Natural killer cell (primary cell): ENCODE measurements around the gene TGM3. TPM values are rescaled to one million over a fixed set of nuclear protein-coding genes. Genes with fewer than 3 reads are reported as not detected.

Experiments used
- ATAC-seq, 3 donors: fragments of 150-1000 bp in 2 of 3; fragments of 200-7000 bp in 1 of 3; cut with Tn5 transposase; 1 replicate in 1 of 3; 2 replicates in 2 of 3; pipeline ENCODE4 v1.10.0; 2021; ENCODE audit warnings: mild to moderate bottlenecking in 2 of 3, moderate library complexity in 2 of 3
- DNase-seq, 2 donors: peaks; one replicate each; pipeline versions ENCODE4 v3.0.0 to v3.0.0-alpha.2; 2013 to 2021; ENCODE audit warnings: mixed read lengths in 1 of 2
- H3K27ac ChIP-seq: one replicate; pipeline ENCODE4 v1.5.1; 2013; ENCODE audit warnings: mild to moderate bottlenecking, low read length
- H3K27me3 ChIP-seq: one replicate; pipeline ENCODE4 v1.6.1; 2013; ENCODE audit warnings: low read length; ENCODE audit not compliant: control insufficient read depth, insufficient read depth
- H3K36me3 ChIP-seq: one replicate; pipeline ENCODE4 v1.6.1; 2013; ENCODE audit warnings: low read length; ENCODE audit not compliant: control insufficient read depth, insufficient read depth
- H3K4me1 ChIP-seq: one replicate; pipeline ENCODE4 v1.6.1; 2013; ENCODE audit warnings: low read length; ENCODE audit not compliant: control insufficient read depth, insufficient read depth
- H3K4me3 ChIP-seq: one replicate; pipeline ENCODE4 v1.5.1; 2013; ENCODE audit warnings: low read length
- H3K9me3 ChIP-seq: one replicate; pipeline ENCODE4 v1.6.1; 2013; ENCODE audit warnings: low read length; ENCODE audit not compliant: control insufficient read depth, insufficient read depth
- H3K27ac Mint-ChIP-seq, 2 donors: one replicate each; pipeline ENCODE4 v1.8.0; 2022; ENCODE audit warnings: mild to moderate bottlenecking in 2 of 2, mixed read lengths in 2 of 2, moderate library complexity in 1 of 2
- H3K27me3 Mint-ChIP-seq, 2 donors: one replicate each; pipeline ENCODE4 v1.8.0; 2022; ENCODE audit warnings: low read depth in 2 of 2, mixed read lengths in 2 of 2
- H3K36me3 Mint-ChIP-seq: one replicate; pipeline ENCODE4 v1.8.0; 2022; ENCODE audit warnings: mixed read lengths
- H3K4me1 Mint-ChIP-seq, 2 donors: one replicate each; pipeline ENCODE4 v1.8.0; 2022; ENCODE audit warnings: mixed read lengths in 2 of 2
- H3K4me3 Mint-ChIP-seq: one replicate; pipeline ENCODE4 v1.8.0; 2022; ENCODE audit warnings: mild to moderate bottlenecking, moderate library complexity, mixed read lengths
- H3K9me3 Mint-ChIP-seq, 2 donors: one replicate each; pipeline ENCODE4 v1.8.0; 2022; ENCODE audit warnings: mixed read lengths in 2 of 2
- WGBS: methylation state at CpG from one replicate; pipeline ENCODE4 v1.1.7; 2013; ENCODE audit warnings: missing lambda C conversion rate; ENCODE audit not compliant: insufficient coverage; 5-methylcytosine and 5-hydroxymethylcytosine counted together
- intact Hi-C: fragments of 100-400 bp; cut with micrococcal nuclease; formaldehyde crosslinking; loops from one replicate; pipeline ENCODE4 v1.14.2; 2022
- total RNA-seq, 4 donors: library from RNA; stranded (reverse); fragments of 120-200 nt in 1 of 4; gene quantifications; one replicate each; pipeline versions ENCODE4 v1.2.3 to v1.2.4, GENCODE V29; 2013 to 2022
- TF ChIP-seq, protein P1 (sequence below): fragments of 200-600 bp; IDR thresholded peaks from one replicate; pipeline ENCODE4 v1.8.0; 2022; ENCODE audit warnings: antibody characterized with exemption

The TGM3 gene
- not detected for total RNA-seq
- not detected for total RNA-seq (2013)

DNA sequence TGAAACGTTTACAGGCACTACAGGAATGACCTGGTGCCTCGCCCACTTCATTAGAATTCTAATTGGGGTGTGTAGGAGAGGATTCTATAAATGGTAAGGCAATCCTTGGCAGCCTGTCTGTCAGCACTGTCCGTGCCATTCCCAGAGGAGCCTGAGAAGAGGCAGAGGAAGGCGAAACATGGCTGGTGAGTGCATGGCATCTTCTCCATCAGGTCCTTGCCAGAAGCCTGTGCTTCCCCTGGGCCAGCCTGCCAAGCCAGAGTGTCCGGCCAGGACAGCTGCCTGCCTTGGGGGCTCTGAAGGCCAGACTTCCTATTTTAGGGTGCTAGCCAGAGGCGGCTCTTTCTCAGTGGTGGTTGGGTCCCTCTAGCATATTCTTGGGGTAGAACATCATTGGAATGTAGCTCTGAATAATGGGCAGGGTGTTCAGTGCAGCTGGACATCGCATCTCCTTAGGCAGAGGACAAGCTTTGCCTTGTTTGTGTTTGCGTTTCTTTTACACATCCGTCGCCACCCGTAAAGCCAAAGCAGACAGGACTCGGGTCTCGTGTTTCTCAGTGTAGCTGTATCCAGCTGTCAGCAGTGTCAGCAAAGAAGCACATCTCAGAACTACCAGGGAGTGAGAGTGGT is at the start of gene TGM3:
TGM3 (plus strand) TSS at position 116 of the 630 bp plus-strand sequence; CDS start at position 179, 63 bp downstream.
- Histone ChIP-seq H3K27me3 (no peaks in the 10 kb centered on the region), H3K36me3 (no peaks in the 10 kb centered on the region), H3K4me1 (peaks cover 3% of the 10 kb centered on the region), H3K9me3 (no peaks in the 10 kb centered on the region), H3K27ac (no peak within 1 kb of the TSS), H3K4me3 (no peak within 1 kb of the TSS)
- Mint-ChIP-seq H3K9me3 (no peaks in the 10 kb centered on the region), H3K4me1 (no peaks in the 10 kb centered on the region), H3K4me3 (no peak within 1 kb of the TSS), H3K36me3 (no peaks in the 10 kb centered on the region), H3K27ac (no peak within 1 kb of the TSS), H3K27me3 (peaks cover 0 to 6% of the 10 kb centered on the region in 2 donors)
- ATAC-seq: no peak
- DNase-seq: no peak
- WGBS: 78% methylated on average over 13 of the region's 13 CpGs
- intact Hi-C loops: no loop called here
- TF ChIP-seq, protein P1, sequence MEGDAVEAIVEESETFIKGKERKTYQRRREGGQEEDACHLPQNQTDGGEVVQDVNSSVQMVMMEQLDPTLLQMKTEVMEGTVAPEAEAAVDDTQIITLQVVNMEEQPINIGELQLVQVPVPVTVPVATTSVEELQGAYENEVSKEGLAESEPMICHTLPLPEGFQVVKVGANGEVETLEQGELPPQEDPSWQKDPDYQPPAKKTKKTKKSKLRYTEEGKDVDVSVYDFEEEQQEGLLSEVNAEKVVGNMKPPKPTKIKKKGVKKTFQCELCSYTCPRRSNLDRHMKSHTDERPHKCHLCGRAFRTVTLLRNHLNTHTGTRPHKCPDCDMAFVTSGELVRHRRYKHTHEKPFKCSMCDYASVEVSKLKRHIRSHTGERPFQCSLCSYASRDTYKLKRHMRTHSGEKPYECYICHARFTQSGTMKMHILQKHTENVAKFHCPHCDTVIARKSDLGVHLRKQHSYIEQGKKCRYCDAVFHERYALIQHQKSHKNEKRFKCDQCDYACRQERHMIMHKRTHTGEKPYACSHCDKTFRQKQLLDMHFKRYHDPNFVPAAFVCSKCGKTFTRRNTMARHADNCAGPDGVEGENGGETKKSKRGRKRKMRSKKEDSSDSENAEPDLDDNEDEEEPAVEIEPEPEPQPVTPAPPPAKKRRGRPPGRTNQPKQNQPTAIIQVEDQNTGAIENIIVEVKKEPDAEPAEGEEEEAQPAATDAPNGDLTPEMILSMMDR: no peak

- no peaks in the 10 kb centered on the region for H3K36me3 Mint-ChIP-seq
- Histone ChIP-seq H3K4me3 (no peak overlapping the region), H3K9me3 (no peaks in the 10 kb centered on the region), H3K27me3 (no peaks in the 10 kb centered on the region), H3K36me3 (no peaks in the 10 kb centered on the region), H3K4me1 (no peaks in the 10 kb centered on the region), H3K27ac (no peak overlapping the region)
- DNase-seq (no peak), ATAC-seq (no peak)
- H3K9me3 Mint-ChIP-seq: no peaks in the 10 kb centered on the region
- H3K27me3 Mint-ChIP-seq: peaks cover 17 to 41% of the 10 kb centered on the region in 2 donors
- H3K4me3 Mint-ChIP-seq: no peak overlapping the region
- TF ChIP-seq, protein P1: no peak
- intact Hi-C loops: no loop called here
- WGBS: 78% methylated on average over 3 of the region's 3 CpGs
- H3K27ac Mint-ChIP-seq: no peak overlapping the region
- no peaks in the 10 kb centered on the region for H3K4me1 Mint-ChIP-seq
These were observed 49.7 kb upstream of the TGM3 start for GRCh38 chr20:2246069-2246491.

DNA sequence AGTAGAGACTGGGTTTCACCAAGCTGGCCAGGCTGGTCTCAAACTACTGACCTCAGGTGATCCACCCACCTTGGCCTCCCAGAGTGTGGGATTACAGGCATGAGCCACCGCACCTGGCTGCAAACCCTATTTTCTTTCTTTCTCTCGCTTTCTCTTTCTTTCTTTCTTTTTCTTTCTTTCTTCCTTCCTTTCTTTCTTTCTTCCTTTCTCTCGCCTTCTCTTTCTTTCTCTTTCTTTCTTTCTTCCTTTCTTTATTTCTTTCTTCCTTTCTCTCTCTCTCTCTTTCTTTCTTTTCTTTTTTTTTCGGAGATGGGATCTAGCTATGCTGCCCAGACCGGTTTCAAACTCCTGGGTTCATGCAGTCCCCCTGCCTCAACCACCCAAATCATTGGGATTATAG is 47.0 kb upstream of the TGM3 start:
- Mint-ChIP-seq H3K9me3 (no peaks in the 10 kb centered on the region), H3K4me1 (peaks cover 0 to 5% of the 10 kb centered on the region in 2 donors), H3K36me3 (no peaks in the 10 kb centered on the region), H3K27ac (no peak overlapping the region), H3K27me3 (peaks cover 13 to 45% of the 10 kb centered on the region in 2 donors), H3K4me3 (no peak overlapping the region)
- intact Hi-C loops: no loop called here
- WGBS: 86% methylated on average over 5 of the region's 5 CpGs
- Histone ChIP-seq H3K27me3 (peaks cover 3% of the 10 kb centered on the region), H3K9me3 (no peaks in the 10 kb centered on the region), H3K4me3 (no peak overlapping the region), H3K27ac (no peak overlapping the region), H3K36me3 (no peaks in the 10 kb centered on the region), H3K4me1 (no peaks in the 10 kb centered on the region)
- TF ChIP-seq, protein P1: no peak
- DNase-seq (no peak), ATAC-seq (no peak)

DNA sequence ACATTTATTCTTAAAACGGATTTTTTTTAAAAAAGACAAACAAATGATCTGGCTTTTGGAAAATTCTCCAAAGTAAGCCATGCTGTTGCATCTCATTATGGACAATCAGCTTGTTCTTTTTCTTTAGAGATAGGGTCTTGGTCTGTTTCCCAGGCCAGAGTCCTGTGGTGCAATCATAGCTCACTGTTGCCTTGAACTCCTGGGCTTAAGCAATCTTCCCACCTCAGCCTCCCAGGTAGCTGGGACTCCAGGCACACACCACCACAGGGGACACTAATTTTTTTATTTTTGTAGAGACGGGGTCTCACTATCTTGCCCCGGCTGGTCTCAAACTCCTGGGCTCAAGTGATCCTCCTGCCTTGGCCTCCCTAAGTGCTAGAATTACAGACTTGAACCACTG is 45.9 kb upstream of the TGM3 start:
- TF ChIP-seq, protein P1: no peak
- DNase-seq (no peak), ATAC-seq (no peak)
- no peak overlapping the region for H3K4me3 ChIP-seq
- H3K27me3 Mint-ChIP-seq: peaks cover 13 to 45% of the 10 kb centered on the region in 2 donors
- H3K36me3 Mint-ChIP-seq: no peaks in the 10 kb centered on the region
- 92% methylated on average over 3 of the region's 3 CpGs for WGBS
- H3K27me3 ChIP-seq: peaks cover 3% of the 10 kb centered on the region
- no peaks in the 10 kb centered on the region for H3K4me1 ChIP-seq
- H3K9me3 ChIP-seq: no peaks in the 10 kb centered on the region
- intact Hi-C loops: no loop called here
- H3K9me3 Mint-ChIP-seq: no peaks in the 10 kb centered on the region
- no peaks in the 10 kb centered on the region for H3K36me3 ChIP-seq
- H3K4me1 Mint-ChIP-seq: peaks cover 0 to 5% of the 10 kb centered on the region in 2 donors
- H3K27ac ChIP-seq: no peak overlapping the region
- H3K27ac Mint-ChIP-seq: no peak overlapping the region
- H3K4me3 Mint-ChIP-seq: no peak overlapping the region
